ENCODE data around the gene UGT1A1.

Gene UGT1A1

GRCh38 chr2:233756429-233757081, 3.5 kb upstream of the UGT1A1 start:
- no peak overlapping the region for H3K4me3 ChIP-seq (replicated peaks; ENCODE audit: insufficient read depth, low read length)
- no peaks in the 10 kb centered on the region for H3K27me3 ChIP-seq (ENCODE audit: insufficient read depth, poor library complexity, severe bottlenecking)
- TF ChIP-seq GABPA (IDR thresholded peaks at IDR 0.05; ENCODE audit: low read depth) (no peak), CTCF (IDR thresholded peaks at IDR 0.05; ENCODE audit: insufficient read depth, low read length) (no peak), POLR2AphosphoS5 (IDR thresholded peaks at IDR 0.05; ENCODE audit: low read depth) (no peak), REST (IDR thresholded peaks at IDR 0.05; ENCODE audit: insufficient replicate concordance, low read depth) (no peak), SPI1 (IDR thresholded peaks at IDR 0.05; ENCODE audit: borderline replicate concordance, low read depth) (no peak)
- no peak overlapping the region for H3K27ac ChIP-seq (replicated peaks)
- DNase-seq (ENCODE audit: low read depth in 1 of 2, low spot score in 1 of 2): no peak

GRCh38 chr2:233758141-233758540, 1.9 kb upstream of the UGT1A1 start:
- no peak overlapping the region for H3K4me3 ChIP-seq (replicated peaks; ENCODE audit: insufficient read depth, low read length)
- H3K27me3 ChIP-seq (ENCODE audit: insufficient read depth, poor library complexity, severe bottlenecking): no peaks in the 10 kb centered on the region
- DNase-seq (ENCODE audit: low read depth in 1 of 2, low spot score in 1 of 2): no peak
- no peak for TF ChIP-seq CTCF (IDR thresholded peaks at IDR 0.05; ENCODE audit: insufficient read depth, low read length)
- no peak for TF ChIP-seq GABPA (IDR thresholded peaks at IDR 0.05; ENCODE audit: low read depth)
- no peak for TF ChIP-seq POLR2AphosphoS5 (IDR thresholded peaks at IDR 0.05; ENCODE audit: low read depth)
- TF ChIP-seq SPI1 (IDR thresholded peaks at IDR 0.05; ENCODE audit: borderline replicate concordance, low read depth): no peak
- TF ChIP-seq REST (IDR thresholded peaks at IDR 0.05; ENCODE audit: insufficient replicate concordance, low read depth): no peak
- H3K27ac ChIP-seq (replicated peaks): no peak overlapping the region

GRCh38 chr2:233758849-233759248, 1.2 kb upstream of the UGT1A1 start:
- Histone ChIP-seq H3K4me3 (replicated peaks; ENCODE audit: insufficient read depth, low read length) (no peak overlapping the region), H3K27ac (replicated peaks) (no peak overlapping the region), H3K27me3 (ENCODE audit: insufficient read depth, poor library complexity, severe bottlenecking) (no peaks in the 10 kb centered on the region)
- TF ChIP-seq SPI1 (IDR thresholded peaks at IDR 0.05; ENCODE audit: borderline replicate concordance, low read depth): no peak
- no peak for TF ChIP-seq GABPA (IDR thresholded peaks at IDR 0.05; ENCODE audit: low read depth)
- no peak for TF ChIP-seq REST (IDR thresholded peaks at IDR 0.05; ENCODE audit: insufficient replicate concordance, low read depth)
- TF ChIP-seq POLR2AphosphoS5 (IDR thresholded peaks at IDR 0.05; ENCODE audit: low read depth): no peak
- TF ChIP-seq CTCF (IDR thresholded peaks at IDR 0.05; ENCODE audit: insufficient read depth, low read length): no peak
- DNase-seq (ENCODE audit: low read depth in 1 of 2, low spot score in 1 of 2): no peak
